IMR-90 (cell line): Measurements from ENCODE around the gene RRN3. TPM values are rescaled to one million over a fixed set of nuclear protein-coding genes. Genes with fewer than 3 reads are reported as not detected.

Experiments
- ATAC-seq: fragments of 200-7000 bp; cut with Tn5 transposase; 2 replicates; pipeline ENCODE4 v1.9.1; 2020; ENCODE audit warnings: low read depth, mild to moderate bottlenecking, moderate library complexity
- BruUV-seq: library from RNA; stranded (reverse); fragments of 400-500 nt; replicated peaks from 2 replicates; lab custom pipeline; 2021; lab: Mats Ljungman, UMichigan
- CTCF ChIA-PET: fragments of 300-600 bp; formaldehyde crosslinking; extraction: SDS; loops from one replicate; lab custom pipeline; 2021; ENCODE audit warnings: antibody characterized with exemption; lab: Yijun Ruan, JAX
- POLR2A ChIA-PET: fragments of 300-600 bp; sonication (Branson Sonifier 250); formaldehyde crosslinking; loops from one replicate; lab custom pipeline; 2022; ENCODE audit warnings: antibody characterized with exemption; ENCODE audit not compliant: unreplicated experiment; lab: Charles Lee
- DNase-seq: peaks from one replicate; pipeline ENCODE4 v3.0.0; 2013
- H2AFZ ChIP-seq: replicated peaks from 2 replicates; pipeline ENCODE3; 2013; ENCODE audit warnings: low read length, mild to moderate bottlenecking; ENCODE audit not compliant: poor library complexity
- H2AK5ac ChIP-seq: 2 replicates; pipeline ENCODE4 v1.6.1; 2013; ENCODE audit warnings: low read depth, low read length, inconsistent platforms
- H2AK9ac ChIP-seq: replicated peaks from 2 replicates; pipeline ENCODE3; 2013; ENCODE audit warnings: mild to moderate bottlenecking, low read depth, low read length, moderate library complexity; ENCODE audit not compliant: poor library complexity
- H2BK120ac ChIP-seq: 2 replicates; pipeline ENCODE4 v1.6.1; 2013; ENCODE audit warnings: low read depth, low read length, inconsistent platforms
- H2BK15ac ChIP-seq: 3 replicates; pipeline ENCODE4 v1.6.1; 2013; ENCODE audit warnings: low read depth, low read length, inconsistent platforms
- H2BK20ac ChIP-seq: 2 replicates; pipeline ENCODE4 v1.6.1; 2013; ENCODE audit warnings: low read depth, mild to moderate bottlenecking, inconsistent platforms, low read length, moderate library complexity
- H2BK5ac ChIP-seq: 2 replicates; pipeline ENCODE4 v1.6.1; 2013; ENCODE audit warnings: mild to moderate bottlenecking, low read depth, low read length, inconsistent platforms; ENCODE audit not compliant: poor library complexity, severe bottlenecking
- H3K14ac ChIP-seq: replicated peaks from 2 replicates; pipeline ENCODE4 v1.6.1; 2013; ENCODE audit warnings: low read depth, low read length, inconsistent platforms
- H3K18ac ChIP-seq: 2 replicates; pipeline ENCODE4 v1.6.1; 2013; ENCODE audit warnings: low read depth, low read length, control low read depth
- H3K23ac ChIP-seq: 2 replicates; pipeline ENCODE4 v1.6.1; 2013; ENCODE audit warnings: low read depth, low read length, inconsistent platforms
- H3K27ac ChIP-seq: 2 replicates; pipeline ENCODE4 v1.5.1; 2013; ENCODE audit warnings: mild to moderate bottlenecking, control low read depth, low read length; ENCODE audit not compliant: insufficient read depth
- H3K27me3 ChIP-seq: 2 replicates; pipeline ENCODE4 v1.6.1; 2013; ENCODE audit warnings: low read length; ENCODE audit not compliant: control insufficient read depth, insufficient read depth
- H3K36me3 ChIP-seq: 2 replicates; pipeline ENCODE4 v1.6.1; 2013; ENCODE audit warnings: low read length, mixed read lengths; ENCODE audit not compliant: control insufficient read depth, insufficient read depth
- H3K4ac ChIP-seq: 2 replicates; pipeline ENCODE4 v1.6.1; 2013; ENCODE audit warnings: low read depth, low read length, inconsistent platforms
- H3K4me1 ChIP-seq: 2 replicates; pipeline ENCODE4 v1.6.1; 2013; ENCODE audit warnings: low read length, mixed read lengths; ENCODE audit not compliant: control insufficient read depth, insufficient read depth
- H3K4me2 ChIP-seq: 2 replicates; pipeline ENCODE4 v1.6.1; 2013; ENCODE audit warnings: low read depth, mild to moderate bottlenecking, control low read depth, low read length, moderate library complexity
- H3K4me3 ChIP-seq: 2 replicates; pipeline ENCODE4 v1.5.1; 2013; ENCODE audit warnings: low read depth, mild to moderate bottlenecking, control low read depth, low read length, moderate library complexity; ENCODE audit not compliant: insufficient read depth
- H3K56ac ChIP-seq: 2 replicates; pipeline ENCODE4 v1.6.1; 2013; ENCODE audit warnings: low read length, inconsistent platforms; ENCODE audit not compliant: insufficient read depth; ENCODE audit errors: extremely low read depth
- H3K79me1 ChIP-seq, 2 experiments: 2 replicates each; pipeline ENCODE4 v1.6.1; 2013; ENCODE audit warnings: low read length in 2 of 2, inconsistent platforms in 1 of 2, low read depth in 1 of 2
- H3K9ac ChIP-seq: 2 replicates; pipeline ENCODE4 v1.6.1; 2013; ENCODE audit warnings: low read depth, low read length, control low read depth
- H3K9me1 ChIP-seq: 2 replicates; pipeline ENCODE4 v1.6.1; 2013; ENCODE audit warnings: low read length, inconsistent platforms; ENCODE audit not compliant: insufficient read depth
- H3K9me3 ChIP-seq: 2 replicates; pipeline ENCODE4 v1.6.1; 2013; ENCODE audit warnings: low read length; ENCODE audit not compliant: control insufficient read depth, insufficient read depth
- H4K20me1 ChIP-seq: 2 replicates; pipeline ENCODE4 v1.6.1; 2013; ENCODE audit warnings: low read length, inconsistent platforms; ENCODE audit not compliant: insufficient read depth
- H4K5ac ChIP-seq: 2 replicates; pipeline ENCODE4 v1.6.1; 2013; ENCODE audit warnings: mild to moderate bottlenecking, low read depth, low read length, control low read depth
- H4K8ac ChIP-seq, 2 experiments: 2 replicates each; pipeline ENCODE4 v1.6.1; 2013; ENCODE audit warnings: low read depth in 2 of 2, low read length in 2 of 2, control low read depth in 1 of 2, inconsistent platforms in 1 of 2
- H4K91ac ChIP-seq: 2 replicates; pipeline ENCODE4 v1.6.1; 2013; ENCODE audit warnings: low read depth, low read length, inconsistent platforms; ENCODE audit not compliant: insufficient read depth
- BHLHE40 ChIP-seq: fragments of 150-350 bp; IDR thresholded peaks from 2 replicates; pipeline ENCODE4 v1.6.1; 2016; ENCODE audit warnings: mild to moderate bottlenecking, low read depth, low read length
- CEBPB ChIP-seq: IDR thresholded peaks from 2 replicates; pipeline ENCODE4 v1.6.1; 2012; ENCODE audit warnings: low read depth, low read length, improper control_type of control experiment
- CHD1 ChIP-seq: IDR thresholded peaks from 2 replicates; pipeline ENCODE4 v1.6.1; 2012; ENCODE audit warnings: low read depth, low read length, improper control_type of control experiment
- CTCF ChIP-seq: conservative IDR thresholded peaks from 2 replicates; pipeline ENCODE4 v1.5.1; 2012; ENCODE audit warnings: mild to moderate bottlenecking, low read depth, low read length, improper control_type of control experiment
- ELK1 ChIP-seq: fragments of 150-350 bp; IDR thresholded peaks from 2 replicates; pipeline ENCODE4 v1.6.1; 2016; ENCODE audit warnings: low read depth, mild to moderate bottlenecking, low read length, moderate library complexity, borderline replicate concordance
- FOS ChIP-seq: fragments of 150-350 bp; IDR thresholded peaks from 2 replicates; pipeline ENCODE4 v1.6.1; 2016; ENCODE audit warnings: low read depth, low read length
- MAFK ChIP-seq: IDR thresholded peaks from 2 replicates; pipeline ENCODE4 v1.6.1; 2012; ENCODE audit warnings: low read depth, low read length, improper control_type of control experiment
- MAZ ChIP-seq: IDR thresholded peaks from 2 replicates; pipeline ENCODE4 v1.6.1; 2012; ENCODE audit warnings: low read depth, mild to moderate bottlenecking, low read length, improper control_type of control experiment, moderate library complexity, borderline replicate concordance
- MXI1 ChIP-seq: IDR thresholded peaks from 2 replicates; pipeline ENCODE4 v1.6.1; 2012; ENCODE audit warnings: low read depth, mild to moderate bottlenecking, low read length, moderate library complexity, borderline replicate concordance
- NFE2L2 ChIP-seq: fragments of 150-350 bp; IDR thresholded peaks from 2 replicates; pipeline ENCODE4 v1.6.1; 2016; ENCODE audit warnings: low read depth, mild to moderate bottlenecking, low read length
- POLR2A ChIP-seq: IDR thresholded peaks from 2 replicates; pipeline ENCODE4 v1.6.1; 2012; ENCODE audit warnings: mild to moderate bottlenecking, low read depth, low read length
- RAD21 ChIP-seq: IDR thresholded peaks from 2 replicates; pipeline ENCODE4 v1.6.1; 2012; ENCODE audit warnings: low read length, improper control_type of control experiment
- RCOR1 ChIP-seq: IDR thresholded peaks from 2 replicates; pipeline ENCODE4 v1.6.1; 2012; ENCODE audit warnings: mild to moderate bottlenecking, low read length, improper control_type of control experiment; ENCODE audit not compliant: insufficient replicate concordance
- RFX5 ChIP-seq: IDR thresholded peaks from 2 replicates; pipeline ENCODE4 v1.8.0; 2012; ENCODE audit warnings: low read depth, mild to moderate bottlenecking, low read length, moderate library complexity
- SMC3 ChIP-seq: fragments of 150-350 bp; IDR thresholded peaks from 2 replicates; pipeline ENCODE4 v1.6.1; 2016; ENCODE audit warnings: low read depth, mild to moderate bottlenecking, antibody characterized with exemption, low read length, moderate library complexity
- USF2 ChIP-seq: fragments of 150-350 bp; IDR thresholded peaks from 2 replicates; pipeline ENCODE4 v1.6.1; 2017; ENCODE audit warnings: mild to moderate bottlenecking, antibody characterized with exemption, low read length, low read depth
- WGBS, 2 experiments: methylation state at CpG; one replicate each; pipeline versions ENCODE4 v1.1.5 to v1.1.7; 2013; ENCODE audit warnings: missing lambda C conversion rate in 2 of 2; ENCODE audit not compliant: insufficient read length in 1 of 2; ENCODE audit errors: extremely low coverage in 2 of 2; 5-methylcytosine and 5-hydroxymethylcytosine counted together
- dilution Hi-C: fragments of 300-500 bp; cut with HindIII; formaldehyde crosslinking; loops from one replicate; pipeline ENCODE4 v1.14.3; 2018; ENCODE audit warnings: low sequenced_read_pairs; ENCODE audit not compliant: unreplicated experiment
- in situ Hi-C: fragments of 300-500 bp; cut with MboI; formaldehyde crosslinking; loops from 3 replicates; pipeline ENCODE4 v1.14.3; 2019; ENCODE audit warnings: low sequenced_read_pairs, inconsistent platforms, mixed read lengths
- intact Hi-C: fragments of 100-400 bp; cut with micrococcal nuclease; formaldehyde crosslinking; loops from 2 replicates; pipeline ENCODE4 v1.10.0; 2022
- polyA plus RNA-seq, 3 experiments: library from polyadenylated mRNA; depleted of rRNA; stranded (reverse); fragments of >200 nt; gene quantifications; 2 replicates each; pipeline ENCODE4 v1.2.3, GENCODE V29; 2012; ENCODE audit warnings: low replicate concordance in 1 of 3
- total RNA-seq: library from RNA; depleted of rRNA; stranded (reverse); fragments of >200 nt; gene quantifications from 2 replicates; pipeline ENCODE4 v1.2.3, GENCODE V29; 2012

Gene RRN3
- total and polyA plus RNA-seq, 2 of the 4 experiments (the other 2 are of a cell fraction) = 22.1 to 47.7 TPM

- no TSS peak for BruUV-seq
- Histone ChIP-seq H3K4ac (no peak overlapping the region), H2AK9ac (no peak overlapping the region), H2BK120ac (no peak overlapping the region), H3K56ac (no peak overlapping the region), H3K23ac (no peak overlapping the region), H3K4me1 (no peaks in the 10 kb centered on the region), H3K4me3 (no peak overlapping the region), H3K9me3 (no peaks in the 10 kb centered on the region), H2AFZ (no peak overlapping the region), H2AK5ac (no peak overlapping the region), H3K4me2 (no peak overlapping the region), H3K9me1 (peaks cover 7% of the 10 kb centered on the region; the same call in 1 of the 2 replicates), H4K91ac (no peak overlapping the region), H3K79me1 (peaks cover 3 to 22% of the 10 kb centered on the region in 2 experiments; a peak in 2 of 4 replicates), H2BK5ac (no peak overlapping the region), H2BK20ac (no peak overlapping the region), H4K5ac (no peak overlapping the region), H3K27me3 (no peaks in the 10 kb centered on the region), H3K18ac (no peak overlapping the region), H4K8ac (no peak overlapping the region), H3K27ac (no peak overlapping the region), H3K9ac (no peak overlapping the region), H3K36me3 (peaks cover 69% of the 10 kb centered on the region), H2BK15ac (no peak overlapping the region), H3K14ac (no peak overlapping the region), H4K20me1 (peaks cover 23% of the 10 kb centered on the region)
- ATAC-seq (no peak), DNase-seq (no peak)
- POLR2A ChIA-PET = no interaction called here
- CTCF ChIA-PET = no interaction called here
- TF ChIP-seq FOS (no peak), ELK1 (no peak), MXI1 (no peak), SMC3 (no peak), CTCF (no peak), POLR2A (no peak), MAFK (no peak), CEBPB (no peak), BHLHE40 (no peak), NFE2L2 (no peak), CHD1 (no peak), MAZ (no peak), RAD21 (no peak), USF2 (no peak), RCOR1 (no peak), RFX5 (no peak)
- dilution Hi-C loops (no loop called here), intact Hi-C loops (no loop called here), in situ Hi-C loops (no loop called here)
- no CpG with 5 or more reads among the region's 2 CpGs for WGBS, 2 experiments
Measured at GRCh38 chr16:15031179-15031578, 62.9 kb downstream of the RRN3 start.
